ENCODE measurements around the gene TTC16.

- peak; percentile 68 for TF ChIP-seq SPI1 (IDR thresholded peaks at IDR 0.05; ENCODE audit: low read depth, low read length)
- no peak for TF ChIP-seq POLR2A (IDR thresholded peaks at IDR 0.05; ENCODE audit: low read depth, low read length)
- TF ChIP-seq POLR2AphosphoS5 (IDR thresholded peaks at IDR 0.05; ENCODE audit: low read depth, low read length): 0 out of 2 replicates have a peak, but pooled peaks have one; percentile 39
- peak; percentile 70 for TF ChIP-seq TAF1 (IDR thresholded peaks at IDR 0.05; ENCODE audit: low read depth, low read length)
- no peak for TF ChIP-seq PAX5 (IDR thresholded peaks at IDR 0.05; ENCODE audit: insufficient read depth, low read length, severe bottlenecking)
Measured at GRCh38 chr9:127734747-127735529, 19.1 kb downstream of the TTC16 start, which contains the start of gene TOR2A.

All from GM12891 (cell line).